Body of pancreas (tissue), 4 donors: Measurements from ENCODE around the gene CXorf65. TPM values are rescaled to one million over a fixed set of nuclear protein-coding genes. Genes with fewer than 3 reads are reported as not detected.
A peak's percentile ranks its signal among the peaks of the same experiment; 100 is the strongest.

ENCODE experiments used
- ATAC-seq: fragments of 150-250 bp; one replicate; pipeline ENCODE4 v1.9.1; 2016
- DNase-seq, 4 donors: peaks; one replicate each; pipeline ENCODE4 v3.0.0-alpha.2; 2019
- H3K27ac ChIP-seq, 4 donors: fragments of 200-600 bp; sonication (generic); 1 replicate in 3 of 4; 2 replicates in 1 of 4; pipeline versions ENCODE4 v1.5.1 to v1.6.1; 2016 to 2019; ENCODE audit warnings: mild to moderate bottlenecking in 1 of 4, mixed read lengths in 1 of 4, moderate library complexity in 1 of 4
- H3K27me3 ChIP-seq, 2 donors: fragments of 200-600 bp; sonication (generic); one replicate each; pipeline ENCODE4 v1.6.0; 2016; ENCODE audit warnings: mild to moderate bottlenecking in 1 of 2
- H3K36me3 ChIP-seq, 2 donors: fragments of 200-600 bp; sonication (generic); replicated peaks in 1 of 2; 2 replicates each; pipeline ENCODE4 v1.5.1; 2016; ENCODE audit warnings: low read depth in 2 of 2; ENCODE audit not compliant: insufficient read depth in 1 of 2
- H3K4me1 ChIP-seq: fragments of 200-600 bp; sonication (generic); one replicate; pipeline ENCODE4 v1.6.0; 2016
- H3K4me3 ChIP-seq, 2 donors: fragments of 200-600 bp; sonication (generic); 1 replicate in 1 of 2; 2 replicates in 1 of 2; pipeline ENCODE4 v1.5.1; 2016 to 2019
- H3K9me3 ChIP-seq, 3 donors: fragments of 200-600 bp; sonication (generic); 1 replicate in 2 of 3; 2 replicates in 1 of 3; pipeline ENCODE4 v1.5.1; 2016
- POLR2A ChIP-seq, 3 donors: fragments of 450-650 bp; IDR thresholded peaks; one replicate each; pipeline ENCODE4 v1.6.1; 2016; ENCODE audit warnings: antibody characterized with exemption in 3 of 3, mild to moderate bottlenecking in 2 of 3
- WGBS, 2 donors: methylation state at CpG; one replicate each; pipeline ENCODE4 v1.1.5; 2017; 5-methylcytosine and 5-hydroxymethylcytosine counted together
- intact Hi-C: fragments of 100-400 bp; cut with DNase I; formaldehyde crosslinking; loops from one replicate; pipeline ENCODE4 v1.15.1; 2023
- total RNA-seq, 2 donors: library from RNA; depleted of rRNA; stranded (reverse); fragments of >200 nt; gene quantifications; one replicate each; pipeline ENCODE4 v1.1.0, GENCODE V29; 2016
- TF ChIP-seq, protein P1 (sequence below), 7 experiments: fragments of 450-650 bp in 4 of 7; fragments of 200-600 bp in 3 of 7; sonication (generic) in 3 of 7; IDR thresholded peaks; one replicate each; pipeline ENCODE4 v1.5.1; 2016 to 2019; ENCODE audit warnings: antibody characterized with exemption in 7 of 7

Gene CXorf65
- total RNA-seq, 2 donors from 2014 or later = not detected

GRCh38 chrX:71095555-71095980 is 11.0 kb downstream of the CXorf65 start, which contains the start of gene FOXO4:
Gene FOXO4, plus strand, starts transcription at chrX:71095851. Its CDS starts 678 bp downstream, at chrX:71096529.
- Histone ChIP-seq H3K4me1 (peaks cover 25% of the 10 kb centered on the region), H3K4me3 (peak within 1 kb of the TSS; percentile 37 to 41), H3K27ac (peak within 1 kb of the TSS in 3 of 4 donors; percentile 47 to 79 (median 63)), H3K36me3 (no peaks in the 10 kb centered on the region), H3K9me3 (no peaks in the 10 kb centered on the region), H3K27me3 (no peaks in the 10 kb centered on the region)
- TF ChIP-seq POLR2A (IDR thresholded peaks at IDR 0.05) = peak in 1 of 3 donors; percentile 37
- TF ChIP-seq, protein P1, sequence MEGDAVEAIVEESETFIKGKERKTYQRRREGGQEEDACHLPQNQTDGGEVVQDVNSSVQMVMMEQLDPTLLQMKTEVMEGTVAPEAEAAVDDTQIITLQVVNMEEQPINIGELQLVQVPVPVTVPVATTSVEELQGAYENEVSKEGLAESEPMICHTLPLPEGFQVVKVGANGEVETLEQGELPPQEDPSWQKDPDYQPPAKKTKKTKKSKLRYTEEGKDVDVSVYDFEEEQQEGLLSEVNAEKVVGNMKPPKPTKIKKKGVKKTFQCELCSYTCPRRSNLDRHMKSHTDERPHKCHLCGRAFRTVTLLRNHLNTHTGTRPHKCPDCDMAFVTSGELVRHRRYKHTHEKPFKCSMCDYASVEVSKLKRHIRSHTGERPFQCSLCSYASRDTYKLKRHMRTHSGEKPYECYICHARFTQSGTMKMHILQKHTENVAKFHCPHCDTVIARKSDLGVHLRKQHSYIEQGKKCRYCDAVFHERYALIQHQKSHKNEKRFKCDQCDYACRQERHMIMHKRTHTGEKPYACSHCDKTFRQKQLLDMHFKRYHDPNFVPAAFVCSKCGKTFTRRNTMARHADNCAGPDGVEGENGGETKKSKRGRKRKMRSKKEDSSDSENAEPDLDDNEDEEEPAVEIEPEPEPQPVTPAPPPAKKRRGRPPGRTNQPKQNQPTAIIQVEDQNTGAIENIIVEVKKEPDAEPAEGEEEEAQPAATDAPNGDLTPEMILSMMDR (IDR thresholded peaks at IDR 0.05) = no peak
- 0 to 1% methylated on average over 11 to 24 of the region's 29 CpGs for WGBS, 2 donors
- ATAC-seq = peak; percentile 96
- DNase-seq = peak; percentile 89 to 95 (median 94)
- intact Hi-C loops = no loop called here

DNA sequence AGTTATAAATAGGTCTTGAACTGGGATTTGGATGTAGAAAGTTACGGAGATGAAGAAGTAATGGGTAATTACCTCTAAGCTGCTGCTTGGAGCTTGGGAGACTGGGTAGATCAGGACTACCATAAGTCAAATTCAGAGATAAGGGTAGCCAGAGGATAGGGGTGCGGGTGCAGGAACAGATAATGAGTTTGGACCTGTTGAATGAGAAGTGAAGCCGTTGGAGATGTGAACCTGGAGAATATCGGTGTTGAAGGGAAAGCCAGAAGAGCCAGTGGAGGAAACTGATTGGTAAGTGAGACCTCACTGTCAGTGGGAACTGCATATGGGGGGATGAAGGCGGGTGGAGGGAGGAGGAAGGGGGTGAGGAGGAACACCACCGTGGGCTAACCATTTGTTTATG is 11.5 kb downstream of the CXorf65 start:
- intact Hi-C loops = no loop called here
- no peaks in the 10 kb centered on the region for H3K36me3 ChIP-seq
- DNase-seq = no peak
- TF ChIP-seq, protein P1 (IDR thresholded peaks at IDR 0.05) = no peak
- TF ChIP-seq POLR2A (IDR thresholded peaks at IDR 0.05) = no peak
- no peaks in the 10 kb centered on the region for H3K9me3 ChIP-seq
- no peak for ATAC-seq
- H3K27ac ChIP-seq = peak overlapping the region in 1 of 4 donors; percentile 63
- WGBS, 2 donors = 17 to 24% methylated on average over 6 of the region's 6 CpGs
- no peaks in the 10 kb centered on the region for H3K27me3 ChIP-seq
- no peak overlapping the region for H3K4me3 ChIP-seq
- peaks cover 25% of the 10 kb centered on the region for H3K4me1 ChIP-seq

GRCh38 chrX:71091263-71091662 is 15.3 kb downstream of the CXorf65 start:
- H3K27me3 ChIP-seq = no peaks in the 10 kb centered on the region
- 82 to 85% methylated on average over 5 of the region's 5 CpGs for WGBS, 2 donors
- intact Hi-C loops = no loop called here
- no peaks in the 10 kb centered on the region for H3K9me3 ChIP-seq
- no peaks in the 10 kb centered on the region for H3K36me3 ChIP-seq
- DNase-seq = no peak
- no peak for TF ChIP-seq POLR2A (IDR thresholded peaks at IDR 0.05)
- TF ChIP-seq, protein P1 (IDR thresholded peaks at IDR 0.05) = no peak
- peaks cover 5% of the 10 kb centered on the region for H3K4me1 ChIP-seq
- no peak overlapping the region for H3K27ac ChIP-seq
- no peak for ATAC-seq
- no peak overlapping the region for H3K4me3 ChIP-seq

- intact Hi-C loops = no loop called here
- H3K9me3 ChIP-seq = no peaks in the 10 kb centered on the region
- H3K36me3 ChIP-seq = no peaks in the 10 kb centered on the region
- ATAC-seq = no peak
- H3K27me3 ChIP-seq = no peaks in the 10 kb centered on the region
- 51 to 61% methylated on average over 2 to 4 of the region's 4 CpGs for WGBS, 2 donors
- H3K27ac ChIP-seq = no peak overlapping the region
- no peak for DNase-seq
- no peaks in the 10 kb centered on the region for H3K4me1 ChIP-seq
- TF ChIP-seq POLR2A (IDR thresholded peaks at IDR 0.05) = no peak
- TF ChIP-seq, protein P1 (IDR thresholded peaks at IDR 0.05) = no peak
- H3K4me3 ChIP-seq = no peak overlapping the region
Observed at GRCh38 chrX:71085900-71086299, 20.6 kb downstream of the CXorf65 start.

- Histone ChIP-seq H3K27ac (no peak overlapping the region), H3K4me1 (no peaks in the 10 kb centered on the region), H3K27me3 (no peaks in the 10 kb centered on the region), H3K9me3 (no peaks in the 10 kb centered on the region), H3K36me3 (no peaks in the 10 kb centered on the region), H3K4me3 (no peak overlapping the region)
- WGBS, 2 donors = 39 to 78% methylated on average over 2 to 4 of the region's 4 CpGs
- no peak for ATAC-seq
- TF ChIP-seq, protein P1 (IDR thresholded peaks at IDR 0.05) = no peak
- no peak for TF ChIP-seq POLR2A (IDR thresholded peaks at IDR 0.05)
- intact Hi-C loops = no loop called here
- no peak for DNase-seq
Observed at GRCh38 chrX:71082822-71083221, 23.7 kb downstream of the CXorf65 start.
